Progenitor cell of endocrine pancreas (in vitro differentiated cells): ENCODE results near the gene BNC2. TPM values are rescaled to one million over a fixed set of nuclear protein-coding genes. Genes with fewer than 3 reads are reported as not detected.

Experiments used
- DNase-seq: peaks from one replicate; pipeline ENCODE4 v3.0.0; 2021; ENCODE audit warnings: low spot score; ENCODE audit not compliant: unreplicated experiment
- H3K27ac Mint-ChIP-seq: 2 replicates; pipeline ENCODE4 v1.8.0; 2021; ENCODE audit warnings: mild to moderate bottlenecking, moderate library complexity, mixed read lengths
- H3K27me3 Mint-ChIP-seq: 2 replicates; pipeline ENCODE4 v1.8.0; 2021; ENCODE audit warnings: mixed read lengths
- H3K36me3 Mint-ChIP-seq: 2 replicates; pipeline ENCODE4 v1.8.0; 2022; ENCODE audit warnings: mixed read lengths; ENCODE audit not compliant: insufficient read depth
- H3K4me1 Mint-ChIP-seq: 2 replicates; pipeline ENCODE4 v1.8.0; 2021; ENCODE audit warnings: low read depth, mixed read lengths
- H3K4me3 Mint-ChIP-seq: 2 replicates; pipeline ENCODE4 v1.8.0; 2021; ENCODE audit warnings: low read depth, mild to moderate bottlenecking, moderate library complexity, mixed read lengths
- H3K9me3 Mint-ChIP-seq: 2 replicates; pipeline ENCODE4 v1.8.0; 2021; ENCODE audit warnings: low read depth, mixed read lengths
- CTCF ChIP-seq: fragments of 200-600 bp; sonication (generic); IDR thresholded peaks from one replicate; pipeline ENCODE4 v1.5.0; 2021; ENCODE audit warnings: antibody characterized with exemption, mild to moderate bottlenecking; ENCODE audit not compliant: unreplicated experiment
- total RNA-seq: library from RNA; stranded (reverse); gene quantifications from 2 replicates; pipeline ENCODE4 v1.2.1, GENCODE V29; 2021

BNC2 gene
- total RNA-seq, 1 donor from 2014 or later: 1.0 TPM

DNA sequence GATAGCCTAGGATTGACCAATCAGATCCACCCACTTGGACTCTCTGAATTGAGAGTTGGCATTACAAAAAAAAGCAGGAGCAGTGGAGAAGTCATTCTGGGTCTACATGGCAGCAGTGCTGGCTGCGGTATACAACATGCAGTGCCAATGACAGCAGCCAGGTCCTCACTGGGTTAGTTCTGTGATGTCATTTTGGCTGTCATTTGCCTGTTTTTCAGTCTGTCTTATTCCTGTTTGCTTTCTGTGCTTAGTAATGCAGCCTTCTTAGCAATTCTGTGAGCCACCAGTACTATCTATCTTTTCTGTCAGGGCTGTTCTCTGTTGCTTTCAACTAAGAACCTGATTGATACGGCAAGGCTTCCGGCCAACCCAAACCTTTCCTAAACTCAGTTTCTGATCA is 471.8 kb downstream of the BNC2 start:
- H3K27me3 Mint-ChIP-seq: no peaks in the 10 kb centered on the region
- no peak overlapping the region for H3K4me3 Mint-ChIP-seq
- no peaks in the 10 kb centered on the region for H3K4me1 Mint-ChIP-seq
- H3K36me3 Mint-ChIP-seq: no peaks in the 10 kb centered on the region
- TF ChIP-seq CTCF: no peak
- peaks cover 14% of the 10 kb centered on the region for H3K9me3 Mint-ChIP-seq
- no peak overlapping the region for H3K27ac Mint-ChIP-seq
- DNase-seq: no peak

- Mint-ChIP-seq H3K4me3 (no peak overlapping the region), H3K9me3 (peaks cover 9% of the 10 kb centered on the region), H3K27ac (no peak overlapping the region), H3K27me3 (no peaks in the 10 kb centered on the region), H3K4me1 (no peaks in the 10 kb centered on the region), H3K36me3 (no peaks in the 10 kb centered on the region)
- TF ChIP-seq CTCF: no peak
- no peak for DNase-seq
Observed at GRCh38 chr9:16396389-16396788, 474.1 kb downstream of the BNC2 start.

DNA sequence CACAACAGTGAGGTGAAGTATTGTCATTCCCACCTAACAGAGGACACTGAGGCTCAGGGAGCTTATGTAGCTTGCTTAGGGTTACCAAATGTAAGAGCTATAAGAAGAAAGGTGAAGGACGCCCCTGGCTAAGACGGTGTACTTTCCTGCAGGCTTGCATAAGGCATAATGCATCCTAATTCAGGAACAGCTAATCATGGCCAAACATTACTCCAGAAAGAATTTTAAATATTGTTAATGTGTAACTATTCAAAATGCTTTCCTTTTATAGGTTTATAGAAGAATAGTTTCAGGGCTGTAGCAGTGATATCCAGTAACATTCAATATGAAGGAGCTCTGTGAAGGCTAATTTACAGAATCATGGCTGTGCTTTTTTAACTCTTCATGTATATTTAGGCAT is 479.1 kb downstream of the BNC2 start:
- H3K4me1 Mint-ChIP-seq: no peaks in the 10 kb centered on the region
- H3K27me3 Mint-ChIP-seq: no peaks in the 10 kb centered on the region
- H3K27ac Mint-ChIP-seq: no peak overlapping the region
- H3K9me3 Mint-ChIP-seq: peaks cover 9% of the 10 kb centered on the region
- no peak for TF ChIP-seq CTCF
- no peak for DNase-seq
- no peak overlapping the region for H3K4me3 Mint-ChIP-seq
- H3K36me3 Mint-ChIP-seq: no peaks in the 10 kb centered on the region

- Mint-ChIP-seq H3K4me1 (no peaks in the 10 kb centered on the region), H3K36me3 (no peaks in the 10 kb centered on the region), H3K4me3 (no peak overlapping the region), H3K27me3 (no peaks in the 10 kb centered on the region), H3K9me3 (peaks cover 17% of the 10 kb centered on the region), H3K27ac (no peak overlapping the region)
- TF ChIP-seq CTCF: no peak
- no peak for DNase-seq
Observed at GRCh38 chr9:16387382-16387781, 483.1 kb downstream of the BNC2 start.

- DNase-seq: no peak
- no peaks in the 10 kb centered on the region for H3K4me1 Mint-ChIP-seq
- no peaks in the 10 kb centered on the region for H3K27me3 Mint-ChIP-seq
- no peak overlapping the region for H3K4me3 Mint-ChIP-seq
- H3K27ac Mint-ChIP-seq: no peak overlapping the region
- no peaks in the 10 kb centered on the region for H3K36me3 Mint-ChIP-seq
- peaks cover 17% of the 10 kb centered on the region for H3K9me3 Mint-ChIP-seq
- no peak for TF ChIP-seq CTCF
Observed at GRCh38 chr9:16386827-16387077, 483.7 kb downstream of the BNC2 start.
